IPS-15b (cell line): ENCODE measurements around the gene TAF4.

Source experiments
- H3K27me3 ChIP-seq: one replicate; pipeline ENCODE4 v1.6.1; 2013; ENCODE audit warnings: low read length; ENCODE audit not compliant: control insufficient read depth, insufficient read depth
- H3K36me3 ChIP-seq: one replicate; pipeline ENCODE4 v1.6.1; 2013; ENCODE audit warnings: low read length; ENCODE audit not compliant: control insufficient read depth, insufficient read depth
- H3K4me1 ChIP-seq: one replicate; pipeline ENCODE4 v1.6.1; 2013; ENCODE audit warnings: mild to moderate bottlenecking, low read length; ENCODE audit not compliant: control insufficient read depth, insufficient read depth
- H3K4me3 ChIP-seq: one replicate; pipeline ENCODE4 v1.5.1; 2013; ENCODE audit warnings: low read depth, low read length
- H3K9ac ChIP-seq: one replicate; pipeline ENCODE4 v1.6.1; 2013; ENCODE audit warnings: low read depth, mild to moderate bottlenecking, low read length
- H3K9me3 ChIP-seq: one replicate; pipeline ENCODE4 v1.6.1; 2013; ENCODE audit warnings: mild to moderate bottlenecking, low read length; ENCODE audit not compliant: control insufficient read depth, insufficient read depth

TAF4 gene

DNA sequence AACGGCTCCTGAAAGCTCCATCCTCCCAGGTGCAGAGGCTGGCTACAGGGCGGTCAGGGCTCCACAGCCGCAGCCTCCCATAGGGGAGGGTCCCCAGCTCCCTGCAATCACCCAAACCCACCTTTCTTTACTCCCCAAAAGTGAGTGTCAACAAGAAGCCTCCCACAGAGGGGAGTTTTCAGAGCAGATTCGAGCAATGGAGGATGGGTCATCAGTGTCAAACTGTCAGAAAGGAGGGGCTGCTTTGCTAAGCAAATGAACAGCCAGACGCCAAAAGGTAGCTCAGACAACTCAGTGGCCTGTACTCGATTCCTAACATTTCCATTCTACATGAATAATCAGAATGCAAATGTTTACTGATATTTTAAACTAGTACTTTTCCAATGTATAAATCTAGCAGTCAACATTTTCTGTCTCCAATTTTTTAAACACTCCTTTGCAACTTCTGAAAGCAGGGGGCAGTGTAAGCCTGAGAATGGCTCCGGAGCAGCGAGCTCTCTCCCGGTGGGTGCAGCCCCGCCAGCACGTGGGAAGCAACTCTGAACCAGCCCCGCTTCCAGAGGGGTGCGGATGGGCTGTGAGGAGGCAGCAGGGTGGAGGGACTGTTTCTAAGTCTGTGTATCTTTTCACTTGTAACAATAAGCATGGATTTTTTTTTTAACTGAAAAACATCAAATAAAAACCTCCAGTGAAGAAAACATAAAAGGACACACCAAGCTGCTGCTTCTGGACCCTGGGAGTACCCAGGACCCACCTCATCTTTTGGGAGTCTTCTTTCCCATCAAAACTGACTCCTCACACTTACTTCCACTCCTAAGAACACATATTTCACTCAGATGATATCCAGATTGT, 54.9 kb downstream of the TAF4 start:
- H3K36me3 ChIP-seq, result peaks cover 54% of the 10 kb centered on the region
- H3K9ac ChIP-seq, result no peak overlapping the region
- H3K27me3 ChIP-seq, result no peaks in the 10 kb centered on the region
- H3K4me3 ChIP-seq, result no peak overlapping the region
- no peaks in the 10 kb centered on the region for H3K4me1 ChIP-seq
- H3K9me3 ChIP-seq, result no peaks in the 10 kb centered on the region

DNA sequence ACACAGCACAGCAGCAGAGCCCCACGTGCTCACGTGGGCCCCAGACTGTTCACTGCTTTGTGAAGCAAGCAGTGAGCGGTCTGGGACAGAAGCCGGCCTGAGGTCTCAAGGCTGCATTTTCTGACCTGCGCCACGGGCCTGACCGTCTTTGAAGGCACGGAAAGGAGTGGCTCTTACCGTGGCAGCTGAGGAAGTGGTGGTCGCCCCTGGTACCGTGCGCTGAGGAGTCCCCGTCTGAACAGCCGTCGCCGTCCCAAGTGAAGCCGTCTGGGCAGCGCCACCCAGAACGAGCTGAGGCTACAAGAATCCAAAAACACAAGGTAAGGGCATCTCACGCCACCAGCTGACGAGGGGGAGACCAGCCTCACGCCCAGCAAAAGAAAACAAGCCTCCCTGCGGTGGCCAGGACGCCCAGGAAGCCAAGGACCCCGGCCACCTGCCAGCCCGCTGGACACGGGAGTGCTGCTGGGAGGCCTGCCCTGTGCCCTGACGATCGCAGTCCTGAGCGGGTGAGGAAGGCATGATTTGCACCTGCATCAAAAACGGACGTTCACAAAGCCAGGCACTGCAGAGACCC, 55.7 kb downstream of the TAF4 start:
- Histone ChIP-seq H3K36me3 (peaks cover 59% of the 10 kb centered on the region), H3K4me3 (no peak overlapping the region)

DNA sequence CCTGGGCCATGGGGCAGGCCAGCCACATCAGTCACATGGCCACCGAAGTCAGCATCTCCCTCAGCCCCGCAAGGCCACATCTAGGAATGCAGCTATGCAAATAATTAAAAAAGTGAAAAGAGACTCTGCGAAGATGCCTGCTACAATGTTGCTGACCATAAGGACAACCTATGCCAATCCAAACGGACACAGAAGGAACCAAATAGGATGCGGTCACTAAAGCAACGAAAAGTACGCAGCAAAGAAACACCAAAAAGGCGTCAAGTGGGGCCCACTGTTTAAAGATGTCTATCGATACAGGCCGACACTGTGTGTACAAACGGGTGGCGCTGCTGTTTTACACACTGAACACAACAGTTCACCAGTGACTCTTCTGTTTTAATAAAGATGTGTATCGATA, 56.4 kb downstream of the TAF4 start:
- peaks cover 63% of the 10 kb centered on the region for H3K36me3 ChIP-seq

More for the DNA sequence above, 55.7 kb downstream of the TAF4 start:
- Histone ChIP-seq H3K4me1 (no peaks in the 10 kb centered on the region), H3K27me3 (no peaks in the 10 kb centered on the region), H3K9me3 (no peaks in the 10 kb centered on the region), H3K9ac (no peak overlapping the region)

DNA sequence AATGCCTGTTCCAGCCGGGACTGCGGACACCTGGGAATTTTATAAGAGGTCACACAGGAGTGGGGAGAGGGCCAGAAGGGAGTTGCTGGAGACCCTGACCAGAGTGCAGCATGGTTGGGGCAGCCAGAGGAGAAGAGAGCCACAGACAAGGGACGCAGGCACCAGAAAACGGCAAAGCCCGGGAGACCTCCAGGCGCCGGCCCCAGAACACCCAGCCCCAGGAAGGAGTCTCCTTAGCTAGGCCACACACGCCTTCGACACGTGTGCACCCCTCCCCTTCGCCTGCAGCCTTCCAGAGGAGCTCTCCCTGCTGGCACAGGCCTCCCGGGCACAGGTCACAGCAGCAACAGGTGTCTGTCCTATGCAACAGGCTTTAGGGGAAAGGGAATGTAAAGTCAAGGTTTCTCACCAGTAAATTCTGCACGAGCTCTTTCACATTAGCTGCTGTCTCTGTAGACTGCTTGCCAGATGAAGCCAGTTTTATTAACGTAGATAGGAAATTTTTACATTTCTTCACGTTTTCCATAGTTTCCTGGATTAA, 57.0 kb downstream of the TAF4 start:
- no peak overlapping the region for H3K9ac ChIP-seq
- no peaks in the 10 kb centered on the region for H3K27me3 ChIP-seq
- H3K4me1 ChIP-seq, result no peaks in the 10 kb centered on the region
- H3K36me3 ChIP-seq, result peaks cover 61% of the 10 kb centered on the region
- no peak overlapping the region for H3K4me3 ChIP-seq
- H3K9me3 ChIP-seq, result no peaks in the 10 kb centered on the region

More for the DNA sequence above, 56.4 kb downstream of the TAF4 start:
- no peak overlapping the region for H3K9ac ChIP-seq
- H3K9me3 ChIP-seq, result no peaks in the 10 kb centered on the region
- no peaks in the 10 kb centered on the region for H3K4me1 ChIP-seq
- H3K4me3 ChIP-seq, result no peak overlapping the region
- H3K27me3 ChIP-seq, result no peaks in the 10 kb centered on the region

DNA sequence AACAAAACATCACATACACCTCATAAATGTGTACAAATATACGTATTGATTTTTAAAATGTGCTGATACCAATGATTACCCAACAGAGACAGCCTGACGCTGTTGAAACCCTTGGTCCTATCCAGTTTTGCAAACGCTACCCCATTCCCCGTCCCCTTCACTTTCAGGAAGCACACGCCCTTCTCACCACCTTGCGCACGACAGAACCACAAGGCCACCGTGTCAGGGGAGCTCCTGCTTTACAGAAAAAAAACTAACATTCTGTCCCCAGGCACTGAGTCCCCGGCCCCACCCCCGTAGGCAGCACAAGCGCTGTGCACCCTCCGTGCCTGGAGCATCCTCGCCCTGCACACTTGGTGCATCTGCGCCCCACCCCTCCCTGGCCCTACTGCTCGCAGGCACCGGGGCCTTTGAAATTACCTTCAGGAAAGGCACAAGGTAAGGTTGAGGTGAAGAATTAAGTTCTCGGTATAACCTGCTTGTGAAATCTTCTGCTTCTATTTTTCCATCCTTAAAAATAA, 58.5 kb downstream of the TAF4 start:
- Histone ChIP-seq H3K36me3 (peaks cover 58% of the 10 kb centered on the region), H3K9me3 (no peaks in the 10 kb centered on the region), H3K27me3 (no peaks in the 10 kb centered on the region), H3K9ac (no peak overlapping the region), H3K4me1 (no peaks in the 10 kb centered on the region), H3K4me3 (no peak overlapping the region)

DNA sequence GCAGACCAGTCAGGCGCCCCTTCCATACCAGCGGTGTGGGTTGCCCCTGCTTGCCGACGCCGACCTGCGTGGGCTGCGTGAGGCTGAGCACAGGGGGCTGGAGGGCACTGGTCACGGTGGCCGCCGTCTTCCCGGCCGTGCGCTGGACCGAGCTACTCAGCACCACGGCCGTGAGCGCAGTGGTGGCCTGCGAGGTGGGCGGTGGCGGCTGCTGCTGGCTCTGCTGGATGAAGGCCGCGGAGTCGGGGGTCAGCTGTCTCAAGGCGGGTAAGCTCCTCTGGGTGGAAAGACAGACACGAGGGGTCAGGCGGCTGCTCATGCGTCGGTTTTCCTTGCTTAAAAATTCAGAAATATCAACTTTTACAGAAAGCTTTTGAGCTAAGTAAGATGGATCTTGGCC, 59.2 kb downstream of the TAF4 start:
- H3K9me3 ChIP-seq, result no peaks in the 10 kb centered on the region
- peaks cover 57% of the 10 kb centered on the region for H3K36me3 ChIP-seq
- H3K4me3 ChIP-seq, result no peak overlapping the region
- no peaks in the 10 kb centered on the region for H3K4me1 ChIP-seq
- no peaks in the 10 kb centered on the region for H3K27me3 ChIP-seq
- no peak overlapping the region for H3K9ac ChIP-seq

DNA sequence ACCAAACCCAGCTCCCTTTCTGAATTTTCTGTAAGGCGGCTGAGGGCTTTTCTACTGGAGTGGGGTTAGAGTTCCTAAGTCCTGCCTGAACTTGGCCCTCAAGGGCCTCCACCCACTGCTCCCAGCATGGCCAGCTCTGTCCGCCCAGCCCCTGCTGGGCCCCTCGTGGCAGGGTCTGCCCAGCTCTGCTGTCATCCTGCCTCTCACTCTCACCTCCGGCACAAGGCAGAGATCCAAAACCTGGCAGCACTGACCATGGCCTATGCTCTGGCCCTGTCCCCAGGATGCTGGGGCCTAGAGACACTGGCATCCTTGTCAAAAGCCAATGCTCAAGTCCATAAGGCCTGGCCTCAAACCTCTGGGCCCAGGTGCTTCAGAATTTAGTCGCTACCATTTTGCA, 61.1 kb downstream of the TAF4 start:
- Histone ChIP-seq H3K36me3 (peaks cover 57% of the 10 kb centered on the region), H3K9me3 (no peaks in the 10 kb centered on the region), H3K27me3 (no peaks in the 10 kb centered on the region), H3K9ac (no peak overlapping the region), H3K4me1 (no peaks in the 10 kb centered on the region), H3K4me3 (no peak overlapping the region)

DNA sequence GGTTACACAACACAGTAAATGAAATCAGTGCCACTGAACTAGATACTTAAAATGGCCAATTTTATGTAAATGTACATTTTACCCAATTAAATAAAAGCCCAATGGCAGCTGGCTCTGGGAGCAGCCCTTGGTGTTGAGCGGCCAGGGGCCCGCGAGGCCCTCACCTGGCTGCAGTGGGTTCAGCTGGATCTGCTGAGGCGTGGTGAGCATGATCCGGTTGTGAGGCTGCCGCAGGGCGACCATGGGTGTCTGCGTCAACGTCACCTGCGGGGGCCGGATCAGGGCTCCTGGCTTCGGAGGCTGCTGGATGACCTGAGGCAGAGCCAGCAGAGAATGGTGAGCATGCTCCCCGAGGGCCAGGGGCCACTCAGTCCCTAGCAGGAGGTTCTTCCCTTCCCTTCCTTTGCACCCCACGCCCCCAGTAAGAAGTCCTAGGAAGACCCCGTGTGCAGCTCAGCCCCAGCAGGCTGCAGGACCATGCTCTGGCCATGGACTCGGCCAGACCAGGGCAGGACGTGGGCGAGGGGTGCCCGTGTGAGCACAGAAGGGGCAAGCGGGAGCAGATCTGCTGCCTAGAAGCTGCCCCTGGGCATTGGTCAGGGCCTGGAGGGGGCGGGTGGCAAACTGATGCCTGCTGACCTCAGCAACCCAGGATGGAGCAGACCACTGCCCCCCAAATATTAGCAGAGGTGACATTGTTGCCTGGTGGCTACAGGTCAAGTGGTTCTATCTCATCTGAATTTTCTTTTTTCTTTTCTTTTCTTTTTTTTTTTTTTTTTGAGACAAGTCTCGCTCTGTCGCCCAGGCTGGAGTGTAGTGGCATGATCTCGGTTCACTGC, 61.9 kb downstream of the TAF4 start:
- Histone ChIP-seq H3K9ac (no peak overlapping the region), H3K36me3 (peaks cover 59% of the 10 kb centered on the region)

DNA sequence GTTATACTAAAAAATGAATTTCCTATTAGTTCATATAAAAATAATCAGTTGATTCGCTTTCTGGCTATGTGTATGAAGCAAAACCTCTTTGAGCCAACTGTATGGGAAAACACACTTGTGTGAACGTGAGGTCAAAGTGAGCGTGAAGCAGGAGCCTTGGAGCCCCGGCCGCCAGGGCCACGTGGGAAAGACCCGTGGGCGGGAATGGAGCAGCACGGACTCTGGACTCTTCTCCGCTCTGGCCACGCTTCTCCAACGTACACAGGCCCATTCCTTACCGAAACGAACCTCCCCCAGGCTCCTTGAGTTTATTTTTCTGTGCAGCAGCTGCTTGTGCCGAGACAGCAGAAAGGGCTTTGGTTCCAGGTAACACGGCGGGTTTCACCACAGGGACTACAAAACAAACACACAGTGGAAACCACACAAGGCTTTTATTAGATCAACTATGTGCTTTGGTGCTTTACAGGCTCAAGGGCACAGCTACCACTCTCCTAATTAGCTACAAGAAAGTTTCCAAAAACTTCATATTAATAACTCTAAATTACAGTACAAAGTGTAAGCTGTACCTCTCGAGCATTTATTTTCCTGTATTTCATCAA, 62.7 kb downstream of the TAF4 start:
- no peaks in the 10 kb centered on the region for H3K4me1 ChIP-seq
- peaks cover 57% of the 10 kb centered on the region for H3K36me3 ChIP-seq
- no peak overlapping the region for H3K9ac ChIP-seq
- no peaks in the 10 kb centered on the region for H3K27me3 ChIP-seq
- H3K4me3 ChIP-seq, result no peak overlapping the region
- H3K9me3 ChIP-seq, result no peaks in the 10 kb centered on the region

More for the DNA sequence above, 61.9 kb downstream of the TAF4 start:
- Histone ChIP-seq H3K27me3 (no peaks in the 10 kb centered on the region), H3K4me1 (no peaks in the 10 kb centered on the region), H3K9me3 (no peaks in the 10 kb centered on the region), H3K4me3 (no peak overlapping the region)

DNA sequence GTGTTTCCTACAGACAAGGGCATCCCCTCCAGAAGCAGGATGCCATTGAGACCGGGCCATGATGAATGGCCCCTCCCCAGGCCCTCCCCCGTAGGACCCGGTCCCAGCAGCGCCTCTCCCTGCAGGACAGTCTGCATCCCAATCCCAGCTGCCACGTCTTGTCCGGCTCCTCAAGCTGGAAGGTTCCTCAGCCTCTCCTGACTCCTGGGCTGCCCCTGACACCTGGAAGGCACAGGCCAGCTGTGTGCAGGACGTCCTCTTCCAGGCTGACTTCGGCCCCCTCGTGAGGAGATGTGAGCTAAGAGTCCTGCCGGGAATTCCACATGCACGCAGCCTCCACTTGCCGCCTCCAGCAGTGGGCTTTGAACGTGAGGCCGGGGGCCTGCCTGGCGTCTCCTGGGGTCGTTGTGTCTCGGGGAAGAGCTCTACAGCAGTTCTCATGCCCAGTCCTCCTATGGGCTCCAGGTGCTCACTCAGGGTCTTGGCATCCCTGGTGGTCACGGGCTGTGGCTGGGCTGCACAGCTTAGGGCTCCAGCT, 64.4 kb downstream of the TAF4 start:
- Histone ChIP-seq H3K27me3 (no peaks in the 10 kb centered on the region), H3K9me3 (no peaks in the 10 kb centered on the region), H3K36me3 (peaks cover 52% of the 10 kb centered on the region), H3K4me3 (no peak overlapping the region), H3K9ac (no peak overlapping the region), H3K4me1 (no peaks in the 10 kb centered on the region)
